Prostate gland (tissue), 2 donors: ENCODE results near the gene GADD45B.

ENCODE experiments used
- CTCF ChIP-seq, 4 experiments: fragments of 200-600 bp in 2 of 4; fragments of 450-650 bp in 2 of 4; sonication (generic) in 2 of 4; IDR thresholded peaks; 1 replicate in 3 of 4; 2 replicates in 1 of 4; pipeline ENCODE4 v1.5.1; 2016 to 2019; ENCODE audit warnings: antibody characterized with exemption in 4 of 4, mild to moderate bottlenecking in 2 of 4, moderate library complexity in 2 of 4
- POLR2A ChIP-seq: fragments of 450-650 bp; IDR thresholded peaks from one replicate; pipeline ENCODE4 v1.6.1; 2016; ENCODE audit warnings: antibody characterized with exemption, mild to moderate bottlenecking

DNA sequence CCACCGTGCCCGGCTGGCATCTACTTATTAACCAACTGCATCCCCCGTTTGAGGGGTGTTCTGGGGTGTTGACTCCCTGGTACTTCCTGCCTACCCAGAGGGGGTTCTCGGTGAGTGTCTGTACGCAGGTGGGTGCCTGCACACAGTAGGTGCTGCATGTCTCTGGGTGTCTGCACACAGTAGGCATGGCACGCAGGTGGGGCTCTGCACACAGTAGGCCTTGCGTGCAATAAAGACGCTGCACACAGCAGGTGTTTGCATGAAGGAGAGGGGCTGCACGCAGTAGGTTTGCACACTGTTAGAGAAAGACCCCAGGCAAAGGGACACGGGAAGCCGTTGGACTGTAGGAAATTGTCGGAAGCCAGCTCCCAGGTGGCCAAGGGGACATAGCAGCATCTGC, 11.2 kb downstream of the GADD45B start:
- TF ChIP-seq POLR2A (no peak), CTCF (IDR thresholded peaks at IDR 0.05) (no peak)
